SK-N-SH (cell line): ENCODE measurements around the gene ADRA1B.

Experiments
- CHD2 ChIP-seq: fragments of 150-350 bp; IDR thresholded peaks from 2 replicates; pipeline ENCODE4 v1.6.1; 2018; ENCODE audit warnings: low read length; ENCODE audit not compliant: partially characterized antibody
- CTCF ChIP-seq: fragments of 200-600 bp; sonication (generic); IDR thresholded peaks from 2 replicates; pipeline ENCODE4 v1.6.1; 2017; ENCODE audit warnings: antibody characterized with exemption, mild to moderate bottlenecking, moderate library complexity
- REST ChIP-seq: IDR thresholded peaks from 2 replicates; pipeline ENCODE4 v1.6.1; 2012; ENCODE audit warnings: mild to moderate bottlenecking, low read depth, low read length, moderate library complexity
- SIN3A ChIP-seq: IDR thresholded peaks from 2 replicates; pipeline ENCODE4 v1.6.1; 2012; ENCODE audit warnings: low read depth, mild to moderate bottlenecking, low read length, moderate library complexity, borderline replicate concordance

DNA sequence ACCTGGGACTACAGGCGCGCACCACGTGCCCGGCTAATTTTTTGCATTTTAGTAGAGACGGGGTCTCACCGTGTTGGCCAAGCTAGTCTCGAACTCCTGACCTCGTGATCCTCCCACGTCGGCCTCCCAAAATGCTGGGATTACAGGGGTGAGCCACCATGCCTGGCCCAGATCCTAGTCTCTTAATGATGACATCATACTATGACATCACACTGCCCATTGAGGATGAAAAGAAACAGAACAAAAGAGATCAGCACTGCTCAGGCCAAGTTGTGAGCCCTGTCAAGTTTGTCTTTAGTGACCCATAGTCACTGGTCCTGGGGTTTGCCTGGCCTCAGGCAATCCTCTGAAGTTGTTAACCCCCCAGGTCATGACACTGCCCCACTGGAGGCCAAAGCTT, 21.3 kb downstream of the ADRA1B start:
- TF ChIP-seq REST (no peak), CTCF (no peak), CHD2 (no peak), SIN3A (no peak)
